Measurements from ENCODE around the gene PDLIM1.

PDLIM1 gene

GRCh38 chr10:95327367-95327766 is 36.6 kb upstream of the PDLIM1 start:
- TF ChIP-seq CTCF (conservative IDR thresholded peaks at IDR 0.05; ENCODE audit: low read depth, low read length) = no peak
- DNase-seq (ENCODE audit: low read depth) = peak; percentile 29
- H3K4me3 ChIP-seq (ENCODE audit: low read length) = no peak overlapping the region

GRCh38 chr10:95326396-95326795 is 35.6 kb upstream of the PDLIM1 start:
- no peak for DNase-seq (ENCODE audit: low read depth)
- H3K4me3 ChIP-seq (ENCODE audit: low read length) = no peak overlapping the region
- TF ChIP-seq CTCF (conservative IDR thresholded peaks at IDR 0.05; ENCODE audit: low read depth, low read length) = no peak

- no peak for TF ChIP-seq CTCF (conservative IDR thresholded peaks at IDR 0.05; ENCODE audit: low read depth, low read length)
- DNase-seq (ENCODE audit: low read depth) = no peak
- no peak overlapping the region for H3K4me3 ChIP-seq (ENCODE audit: low read length)
Observed at GRCh38 chr10:95325863-95326262, 35.1 kb upstream of the PDLIM1 start.

- TF ChIP-seq CTCF (conservative IDR thresholded peaks at IDR 0.05; ENCODE audit: low read depth, low read length) = no peak
- DNase-seq (ENCODE audit: low read depth) = no peak
- no peak overlapping the region for H3K4me3 ChIP-seq (ENCODE audit: low read length)
Observed at GRCh38 chr10:95324436-95325268, 33.8 kb upstream of the PDLIM1 start.

- no peak for DNase-seq (ENCODE audit: low read depth)
- H3K4me3 ChIP-seq (ENCODE audit: low read length) = no peak overlapping the region
- no peak for TF ChIP-seq CTCF (conservative IDR thresholded peaks at IDR 0.05; ENCODE audit: low read depth, low read length)
Observed at GRCh38 chr10:95321554-95322301, 30.9 kb upstream of the PDLIM1 start.

GRCh38 chr10:95319239-95319638 is 28.4 kb upstream of the PDLIM1 start:
- H3K4me3 ChIP-seq (ENCODE audit: low read length) = no peak overlapping the region
- no peak for TF ChIP-seq CTCF (conservative IDR thresholded peaks at IDR 0.05; ENCODE audit: low read depth, low read length)
- DNase-seq (ENCODE audit: low read depth) = no peak

Data from retinal pigment epithelial cell (primary cell).